KOPT-K1 (cell line): ENCODE data around the gene C10orf71.

Experiments used
- H3K27ac ChIP-seq: fragments of 200-600 bp; sonication (generic); 2 replicates; pipeline ENCODE4 v1.5.1; 2016; ENCODE audit warnings: antibody characterized with exemption, mild to moderate bottlenecking, low read depth, low read length; ENCODE audit not compliant: poor library complexity, severe bottlenecking
- H3K36me3 ChIP-seq: fragments of 200-600 bp; sonication (generic); 2 replicates; pipeline ENCODE4 v1.5.1; 2017; ENCODE audit warnings: antibody characterized with exemption, mild to moderate bottlenecking, low read length, moderate library complexity; ENCODE audit not compliant: insufficient read depth
- H3K9me3 ChIP-seq: fragments of 200-600 bp; sonication (generic); 2 replicates; pipeline ENCODE4 v1.5.1; 2017; ENCODE audit warnings: antibody characterized with exemption, low read length, mild to moderate bottlenecking; ENCODE audit not compliant: insufficient read depth, poor library complexity, severe bottlenecking

C10orf71 gene

DNA sequence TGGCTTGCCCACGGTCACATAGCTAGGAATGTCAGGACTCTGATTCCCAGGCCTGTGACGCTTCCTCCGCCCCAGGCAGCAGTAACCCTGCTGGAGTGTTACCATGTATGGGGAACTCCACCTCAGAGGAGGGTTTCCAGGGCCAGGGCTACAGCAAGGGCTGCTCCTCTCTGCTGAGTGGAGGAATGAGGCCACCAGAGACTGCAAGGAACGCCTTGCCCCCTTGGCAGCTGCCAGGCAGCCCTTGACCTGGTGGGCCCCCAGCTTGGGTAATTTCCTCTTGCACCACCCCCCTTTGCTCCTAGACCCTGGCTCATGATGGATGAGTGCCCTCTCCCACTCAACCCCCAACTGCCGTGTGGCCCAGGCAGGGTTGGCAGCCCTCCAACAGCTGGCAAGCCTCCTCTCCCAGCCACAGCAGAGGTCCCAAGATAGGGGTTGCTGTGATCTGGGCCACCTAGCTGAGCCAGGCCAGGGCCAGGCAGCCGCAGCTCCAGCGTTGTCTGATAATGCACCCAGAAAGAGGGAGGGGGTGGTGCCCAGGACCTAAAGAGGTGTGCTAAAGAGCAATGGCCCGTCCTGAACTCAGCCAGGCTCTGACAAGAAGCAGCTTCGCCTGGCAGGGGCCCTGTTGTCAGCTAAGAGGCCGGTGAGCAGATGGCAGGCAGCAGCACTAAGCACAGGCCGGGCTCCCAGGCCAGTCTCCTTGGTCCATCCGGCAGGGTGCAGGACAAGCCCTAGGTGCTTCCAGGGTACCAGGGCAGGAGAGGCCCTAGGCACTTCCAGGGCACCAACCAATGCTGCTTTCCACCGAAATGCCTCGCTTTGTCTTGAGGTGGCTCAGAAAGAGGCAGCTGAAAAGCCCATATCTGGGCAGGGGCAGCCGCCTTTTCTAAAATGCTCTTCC is 61.6 kb downstream of the C10orf71 start:
- H3K27ac ChIP-seq: no peak overlapping the region
- no peaks in the 10 kb centered on the region for H3K36me3 ChIP-seq
- peaks cover 4% of the 10 kb centered on the region for H3K9me3 ChIP-seq

DNA sequence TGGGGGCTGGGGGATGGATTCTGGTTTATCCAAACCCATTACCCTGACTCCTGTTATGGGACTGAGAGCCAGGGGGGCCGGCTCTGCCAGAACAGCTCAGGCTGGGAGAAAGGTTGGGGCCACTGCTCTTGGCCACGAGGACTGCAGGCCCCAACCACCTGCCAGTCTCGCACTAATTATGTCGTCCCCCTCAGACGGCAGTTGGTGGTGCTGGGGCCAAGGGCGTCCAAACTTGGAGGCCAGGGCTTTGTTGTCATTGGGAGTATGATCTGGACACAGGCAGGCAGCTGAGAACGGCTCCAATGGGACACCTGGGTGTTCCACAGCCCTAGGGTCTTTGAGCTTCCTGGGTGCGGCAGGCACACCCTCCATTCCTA is 62.2 kb downstream of the C10orf71 start:
- Histone ChIP-seq H3K9me3 (peaks cover 4% of the 10 kb centered on the region), H3K27ac (no peak overlapping the region), H3K36me3 (no peaks in the 10 kb centered on the region)

DNA sequence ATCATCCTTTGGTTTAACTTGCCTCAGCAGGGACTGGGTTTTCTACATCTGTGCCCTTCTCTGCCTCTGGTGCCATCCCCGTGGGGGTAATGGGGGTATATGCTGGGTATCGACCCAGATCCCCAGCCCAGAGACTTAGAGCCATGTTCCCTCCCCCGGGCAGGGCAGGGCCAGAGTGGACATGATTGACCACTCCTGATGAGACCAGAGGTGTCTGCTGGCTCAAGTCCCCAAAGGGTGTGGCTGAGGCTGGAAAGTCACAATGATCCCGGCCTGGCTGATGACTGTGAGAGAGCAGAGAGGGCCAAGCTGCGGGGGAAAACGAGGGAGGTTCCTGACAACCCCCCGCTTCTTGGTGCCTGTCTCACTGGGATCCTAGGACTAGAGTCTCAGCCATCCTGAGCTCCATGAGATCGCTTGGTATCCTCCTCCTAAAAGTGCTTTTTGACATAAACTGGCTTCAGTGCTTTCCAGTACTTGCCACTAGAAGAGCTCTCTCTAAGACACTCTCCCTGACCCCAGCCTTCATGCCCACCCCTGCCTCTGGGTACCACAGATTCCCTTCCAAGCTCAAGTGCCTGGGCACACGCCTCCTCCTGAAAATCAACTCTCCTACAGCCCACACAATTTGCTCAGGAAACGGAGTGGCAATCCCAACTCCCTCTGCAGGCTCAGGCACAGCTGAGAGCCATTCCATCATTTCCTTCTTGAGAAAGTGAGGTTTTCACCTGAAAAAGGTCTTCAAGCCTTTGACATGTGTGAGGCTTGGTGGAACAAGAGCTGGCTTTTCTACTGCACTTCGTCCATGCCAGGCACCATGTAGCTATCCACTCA is 63.0 kb downstream of the C10orf71 start:
- Histone ChIP-seq H3K9me3 (peaks cover 4% of the 10 kb centered on the region), H3K27ac (no peak overlapping the region), H3K36me3 (no peaks in the 10 kb centered on the region)

DNA sequence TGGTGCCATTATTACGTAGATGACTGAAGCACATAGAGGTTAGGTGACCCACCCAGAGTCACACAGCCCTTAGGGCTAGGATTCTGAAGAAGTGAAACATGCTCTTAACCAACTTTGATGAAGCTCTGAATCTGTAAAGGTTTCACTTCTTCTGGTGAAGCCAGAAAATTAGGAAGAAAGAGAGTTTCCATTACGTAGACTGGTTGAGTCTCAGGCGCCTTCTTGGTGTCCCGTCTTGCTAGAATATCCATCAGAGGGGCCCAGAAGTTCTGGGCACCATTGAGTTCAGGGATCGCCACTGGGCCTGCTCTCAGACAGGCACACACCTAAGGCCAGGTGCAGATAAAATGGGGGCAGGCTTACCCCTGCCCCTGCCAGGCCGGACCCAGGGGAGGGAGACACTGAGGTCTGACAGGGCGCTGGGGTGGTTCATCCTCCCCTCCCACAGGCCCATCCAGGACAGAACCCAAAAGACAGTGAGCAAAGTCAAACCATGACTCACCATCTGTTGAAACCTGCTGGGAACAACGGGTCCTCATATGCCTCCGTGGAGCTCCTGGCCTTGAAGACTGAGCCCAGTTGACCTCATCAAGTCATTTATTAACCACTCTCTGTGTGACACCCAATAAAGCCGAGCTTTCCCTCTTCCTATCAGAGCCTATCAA is 63.8 kb downstream of the C10orf71 start:
- Histone ChIP-seq H3K27ac (no peak overlapping the region), H3K9me3 (no peaks in the 10 kb centered on the region), H3K36me3 (no peaks in the 10 kb centered on the region)

DNA sequence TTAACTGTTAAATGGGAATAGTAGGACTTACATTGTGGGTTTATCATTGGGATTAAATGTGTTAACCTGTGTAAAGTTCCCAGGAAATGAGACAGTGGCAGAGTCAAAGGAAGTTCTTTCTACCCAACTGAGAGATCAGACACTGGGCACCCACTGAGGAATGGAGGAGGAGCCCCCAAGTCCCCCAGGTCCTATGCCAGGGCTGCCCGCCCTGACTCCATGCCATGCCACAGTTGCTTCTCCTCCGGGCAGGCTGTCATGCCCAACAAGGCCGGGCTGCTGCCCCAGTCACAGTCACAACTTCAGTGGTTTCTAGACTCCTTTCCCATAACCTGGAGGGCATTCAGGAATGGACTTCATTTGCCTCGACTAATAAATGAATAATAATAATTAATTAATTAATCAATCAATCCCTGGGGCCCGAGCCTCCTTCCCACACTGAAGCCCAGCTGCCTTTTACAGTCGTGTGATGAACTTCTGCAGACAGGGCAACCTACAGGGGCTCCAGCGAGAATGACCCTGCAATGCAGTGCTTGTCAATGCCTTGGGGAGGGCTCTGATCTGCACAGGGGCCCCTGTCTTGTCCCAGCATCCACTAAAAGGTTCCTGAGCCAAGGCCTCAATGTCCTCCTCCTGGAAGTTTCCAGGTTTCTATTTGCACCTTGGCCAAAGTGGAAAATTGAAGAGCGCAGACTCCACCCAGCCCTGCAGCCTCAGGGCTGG is 64.5 kb downstream of the C10orf71 start:
- H3K27ac ChIP-seq: no peak overlapping the region
- no peaks in the 10 kb centered on the region for H3K9me3 ChIP-seq
- H3K36me3 ChIP-seq: no peaks in the 10 kb centered on the region

DNA sequence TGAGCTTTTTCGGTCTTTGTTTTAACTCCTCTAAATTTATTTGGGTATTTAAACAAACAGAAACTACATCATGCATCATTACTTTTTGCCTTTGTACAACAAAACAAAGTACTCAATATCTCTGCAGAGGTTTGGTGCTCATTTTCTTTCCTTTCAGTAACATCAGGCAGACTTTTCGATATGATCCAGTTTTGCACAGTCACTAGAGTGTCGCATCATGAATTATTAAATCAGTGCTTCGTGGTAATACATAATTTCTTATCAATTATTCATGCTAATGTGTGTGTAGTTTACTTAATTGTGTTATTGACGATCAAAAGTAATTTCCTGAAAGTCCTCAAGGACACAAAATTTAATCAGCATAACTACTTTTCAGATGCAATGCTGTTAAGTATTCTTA is 65.1 kb downstream of the C10orf71 start:
- Histone ChIP-seq H3K36me3 (no peaks in the 10 kb centered on the region), H3K9me3 (no peaks in the 10 kb centered on the region), H3K27ac (no peak overlapping the region)

DNA sequence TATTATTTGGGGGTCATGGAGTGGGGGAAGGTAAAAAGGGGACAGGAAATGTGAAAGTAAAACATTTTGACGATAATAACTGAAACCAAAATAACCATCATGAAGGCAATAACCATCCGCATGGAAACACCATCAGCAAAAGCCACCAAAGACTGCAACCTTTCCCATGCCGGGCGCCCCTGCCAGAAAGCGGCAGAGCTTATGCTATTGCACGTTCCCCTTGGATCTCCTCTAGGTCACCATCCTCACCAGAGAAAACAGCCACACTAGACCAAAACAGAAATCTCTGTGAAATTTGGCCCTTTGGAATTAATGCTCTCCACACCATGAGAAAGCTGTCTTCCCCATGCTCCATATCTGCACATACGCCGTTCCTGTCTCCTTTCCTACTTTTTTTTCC is 65.8 kb downstream of the C10orf71 start:
- H3K9me3 ChIP-seq: no peaks in the 10 kb centered on the region
- no peak overlapping the region for H3K27ac ChIP-seq
- no peaks in the 10 kb centered on the region for H3K36me3 ChIP-seq

DNA sequence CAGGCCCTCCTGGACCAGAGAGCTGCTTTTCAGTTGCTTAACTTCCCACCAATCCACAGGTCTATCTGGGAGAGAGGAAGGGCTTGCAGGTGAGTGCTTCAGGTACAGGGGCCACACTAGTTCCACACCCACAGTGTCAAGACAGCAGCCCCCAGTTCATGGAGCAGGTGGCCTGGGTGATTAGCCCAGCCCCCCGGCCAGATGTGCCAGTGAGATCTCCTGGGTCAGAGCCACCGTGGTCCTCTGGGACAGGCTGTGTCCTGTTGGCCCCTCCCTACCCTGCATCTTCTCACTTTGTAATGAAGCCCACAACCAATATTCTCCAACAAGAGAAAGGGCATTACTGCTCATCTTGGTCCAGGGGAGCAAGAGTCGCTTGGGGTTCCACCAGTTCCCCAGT is 66.3 kb downstream of the C10orf71 start:
- Histone ChIP-seq H3K27ac (no peak overlapping the region), H3K9me3 (no peaks in the 10 kb centered on the region), H3K36me3 (no peaks in the 10 kb centered on the region)

DNA sequence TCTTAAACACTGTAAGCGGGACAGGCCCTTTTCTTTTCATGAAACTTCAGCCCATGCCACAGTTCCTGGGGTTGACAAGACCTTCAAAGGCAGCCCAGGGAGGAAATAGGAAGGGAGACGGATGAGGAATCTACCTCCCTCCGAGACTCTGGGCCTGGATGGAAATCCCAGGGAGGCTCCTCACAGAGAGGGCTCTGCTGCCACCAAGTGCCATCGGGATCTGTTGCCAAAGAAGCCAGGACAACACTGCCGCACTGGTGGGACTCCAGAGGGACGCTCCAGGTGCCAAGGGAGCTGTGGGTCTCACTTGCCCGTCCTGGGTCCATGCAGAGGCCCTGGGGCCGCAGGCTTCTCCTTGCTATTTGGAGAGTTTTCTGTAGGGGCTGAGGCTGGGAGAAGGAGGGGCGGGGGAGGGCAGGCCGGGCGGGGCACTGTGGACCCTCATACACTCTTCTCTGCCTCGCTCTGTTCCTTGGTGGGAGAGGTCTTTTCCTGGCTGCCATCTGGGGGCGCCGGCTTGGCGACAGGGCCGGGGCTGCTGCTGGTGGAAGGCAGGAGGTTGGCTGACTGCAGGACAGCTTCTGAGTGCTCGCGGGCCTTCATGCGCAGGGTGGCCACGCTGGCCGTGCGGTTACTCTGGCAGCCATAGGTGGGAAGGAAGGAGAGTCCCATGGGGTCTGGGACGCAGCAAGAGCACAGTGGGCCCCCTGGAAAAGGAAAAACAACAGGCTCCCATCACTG is 66.9 kb downstream of the C10orf71 start:
- H3K36me3 ChIP-seq: no peaks in the 10 kb centered on the region
- H3K9me3 ChIP-seq: no peaks in the 10 kb centered on the region
- no peak overlapping the region for H3K27ac ChIP-seq

DNA sequence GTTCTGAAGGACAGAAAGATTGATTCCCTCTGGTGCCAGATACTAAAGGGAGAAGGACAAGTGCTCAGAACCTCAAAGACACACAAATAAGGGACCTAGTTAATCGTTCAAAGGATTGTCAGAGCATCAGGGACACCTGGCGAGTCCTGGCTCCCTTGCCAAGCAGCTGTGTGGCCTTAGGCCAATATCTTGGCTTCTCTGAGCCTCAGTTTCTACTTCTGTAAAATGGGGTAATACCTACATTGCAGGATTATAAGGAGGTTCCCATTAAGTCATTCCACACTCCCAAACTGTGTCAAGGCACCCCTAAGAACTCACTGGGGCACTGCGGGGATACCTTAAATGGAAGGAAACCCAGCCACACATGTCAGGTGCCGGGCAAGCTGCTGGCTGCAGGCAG is 67.5 kb downstream of the C10orf71 start:
- Histone ChIP-seq H3K27ac (no peak overlapping the region), H3K9me3 (no peaks in the 10 kb centered on the region), H3K36me3 (no peaks in the 10 kb centered on the region)

DNA sequence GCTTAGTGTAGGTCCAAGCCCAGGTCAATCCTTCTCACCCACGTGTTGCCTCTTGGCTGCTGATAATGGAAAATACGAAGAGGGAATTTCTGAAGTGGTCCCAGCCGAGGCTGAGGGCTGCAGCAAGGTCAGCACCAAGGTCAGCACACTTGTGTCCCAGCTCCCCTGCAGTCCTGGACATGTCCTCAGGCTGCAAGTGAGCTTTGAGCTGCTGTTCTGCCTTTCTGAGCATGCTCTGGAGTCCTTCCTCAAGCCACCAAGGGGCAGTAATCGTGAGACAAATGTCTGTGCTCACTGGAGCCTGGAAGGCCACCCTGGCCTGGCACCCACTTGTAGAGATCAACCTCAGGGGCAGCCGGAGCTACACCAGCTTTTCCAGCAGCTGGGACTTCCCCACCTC is 68.6 kb downstream of the C10orf71 start:
- Histone ChIP-seq H3K27ac (no peak overlapping the region), H3K9me3 (no peaks in the 10 kb centered on the region), H3K36me3 (no peaks in the 10 kb centered on the region)

DNA sequence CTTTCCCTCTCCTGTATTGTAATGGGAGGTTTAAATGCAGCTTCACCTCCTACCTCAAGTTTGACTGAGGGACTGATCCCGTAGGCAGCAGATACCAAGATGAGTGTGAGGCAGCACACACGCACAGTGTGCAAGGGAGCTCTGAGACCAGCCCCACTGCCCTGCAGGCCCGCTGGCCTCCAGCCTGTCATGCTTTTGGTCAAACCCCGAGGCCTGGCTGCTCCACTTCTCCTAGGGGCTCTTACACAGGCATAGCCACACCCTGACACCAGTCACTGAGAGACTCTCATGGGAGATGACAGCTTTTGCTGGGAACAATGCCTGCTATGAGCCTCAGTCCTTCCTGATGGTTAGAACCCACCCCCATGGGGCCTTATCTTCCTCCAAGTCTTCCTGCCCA is 69.3 kb downstream of the C10orf71 start:
- H3K36me3 ChIP-seq: no peaks in the 10 kb centered on the region
- H3K9me3 ChIP-seq: no peaks in the 10 kb centered on the region
- H3K27ac ChIP-seq: no peak overlapping the region

DNA sequence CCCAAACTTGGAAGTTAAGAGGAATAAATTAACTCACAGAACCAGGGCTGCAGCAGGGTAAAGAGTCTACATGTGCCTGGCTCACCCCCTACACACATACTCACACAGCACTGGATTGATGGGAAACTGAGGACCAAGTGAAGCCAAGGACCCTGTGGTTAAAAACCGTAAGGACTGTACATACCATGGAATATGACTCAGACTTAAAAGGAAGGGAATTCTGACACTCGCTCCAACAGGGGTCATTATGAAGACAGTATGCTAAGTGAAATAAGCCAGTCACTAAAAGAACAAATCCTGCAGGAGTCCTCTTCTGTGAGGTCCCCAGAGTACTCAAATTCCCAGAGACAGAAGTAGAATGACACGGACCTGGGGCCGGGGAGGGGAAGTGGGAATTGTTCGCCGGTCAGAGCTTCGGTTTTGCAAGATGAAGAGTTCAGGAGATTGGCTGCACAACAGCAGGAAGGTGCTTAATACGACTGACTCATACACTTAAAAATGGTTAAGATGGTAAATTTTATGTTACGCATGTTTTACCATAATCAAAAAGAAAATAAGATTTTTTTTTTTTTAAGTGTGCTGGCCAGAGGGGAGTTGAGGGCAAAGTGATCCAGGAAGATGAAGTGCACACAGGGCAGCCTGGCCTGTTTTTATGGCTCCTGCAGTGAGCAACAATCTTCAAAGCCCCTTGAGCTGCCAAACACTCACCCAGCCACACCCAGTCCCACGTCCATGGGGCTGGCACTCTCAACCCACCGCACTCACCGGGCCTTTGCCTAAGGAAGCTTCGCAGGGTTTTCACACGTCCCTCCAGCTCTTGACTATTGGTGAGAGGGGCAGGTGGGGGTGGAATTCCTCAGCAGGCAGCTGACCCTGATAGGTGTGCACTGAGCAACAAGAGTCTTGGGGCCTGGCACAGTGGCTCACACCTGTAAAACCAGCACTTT is 70.5 kb downstream of the C10orf71 start:
- no peak overlapping the region for H3K27ac ChIP-seq
- no peaks in the 10 kb centered on the region for H3K36me3 ChIP-seq
- no peaks in the 10 kb centered on the region for H3K9me3 ChIP-seq
